OCI-LY3 (cell line): ENCODE data around the gene CAB39.

Source experiments
- H2AFZ ChIP-seq: fragments of 200-600, 300-600 bp; shearing (Covaris generic); 2 replicates; pipeline ENCODE4 v1.6.0; 2014; ENCODE audit warnings: antibody characterized with exemption, low read depth, low read length
- H3K27ac ChIP-seq: fragments of 200-600, 300-600 bp; sonication (generic); 2 replicates; pipeline ENCODE4 v1.5.1; 2014; ENCODE audit warnings: mild to moderate bottlenecking, low read length, moderate library complexity, mixed read lengths
- H3K27me3 ChIP-seq: fragments of 200-600, 300-600 bp; sonication (generic); 2 replicates; pipeline ENCODE4 v1.6.1; 2014; ENCODE audit warnings: low read depth, low read length, mixed read lengths
- H3K36me3 ChIP-seq: fragments of 200-600, 300-600 bp; sonication (generic); replicated peaks from 2 replicates; pipeline ENCODE3; 2014; ENCODE audit warnings: low read depth, low read length, mixed read lengths
- H3K4me1 ChIP-seq: fragments of 300-600, 200-600 bp; sonication (generic); 2 replicates; pipeline ENCODE4 v1.6.1; 2014; ENCODE audit warnings: low read length, mixed read lengths
- H3K4me2 ChIP-seq: fragments of 200-600, 300-600 bp; sonication (generic); 2 replicates; pipeline ENCODE4 v1.6.1; 2014; ENCODE audit warnings: low read length, mixed read lengths
- H3K4me3 ChIP-seq: fragments of 300-600, 200-600 bp; sonication (generic); 2 replicates; pipeline ENCODE4 v1.5.1; 2014; ENCODE audit warnings: antibody characterized with exemption, mild to moderate bottlenecking, low read length, moderate library complexity
- H3K79me2 ChIP-seq: fragments of 300-600, 200-600 bp; shearing (Covaris generic); 2 replicates; pipeline ENCODE4 v1.6.1; 2014; ENCODE audit warnings: mild to moderate bottlenecking, low read length, mixed read lengths
- H3K9ac ChIP-seq: fragments of 300-600, 200-600 bp; shearing (Covaris generic); 2 replicates; pipeline ENCODE4 v1.6.0; 2014; ENCODE audit warnings: mild to moderate bottlenecking, low read length, moderate library complexity
- H3K9me3 ChIP-seq: fragments of 200-600, 300-600 bp; shearing (Covaris generic); 2 replicates; pipeline ENCODE4 v1.6.1; 2014; ENCODE audit warnings: low read length, mixed read lengths; ENCODE audit not compliant: insufficient read depth
- H4K20me1 ChIP-seq: fragments of 200-600, 300-600 bp; sonication (generic); 2 replicates; pipeline ENCODE4 v1.6.1; 2016; ENCODE audit warnings: low read length, mixed read lengths; ENCODE audit not compliant: insufficient read depth
- CTCF ChIP-seq: fragments of 200-600, 300-600 bp; sonication (generic); IDR thresholded peaks from 2 replicates; pipeline ENCODE4 v1.5.1; 2014; ENCODE audit warnings: antibody characterized with exemption, low read length, low read depth
- EZH2phosphoT487 ChIP-seq: fragments of 200-600 bp; shearing (Covaris generic); IDR thresholded peaks from 2 replicates; pipeline ENCODE4 v1.6.1; 2018; ENCODE audit warnings: antibody characterized with exemption, mixed run types, low read depth

CAB39 gene

GRCh38 chr2:230712443-230713330 is at the start of gene CAB39:
Gene CAB39, plus strand, starts transcription at chr2:230712842. Its CDS starts 47,160 bp downstream, at chr2:230760002.
- peaks cover 56% of the 10 kb centered on the region for H3K79me2 ChIP-seq
- H3K27ac ChIP-seq, result peak within 1 kb of the TSS; percentile 81
- H3K9ac ChIP-seq, result peak within 1 kb of the TSS; percentile 94
- peak within 1 kb of the TSS; percentile 95 for H3K4me3 ChIP-seq
- H2AFZ ChIP-seq, result peak within 1 kb of the TSS; percentile 85; the same call in 1 of the 2 replicates
- TF ChIP-seq EZH2phosphoT487, result no peak
- peak; percentile 55 for TF ChIP-seq CTCF
- no peaks in the 10 kb centered on the region for H3K27me3 ChIP-seq
- peaks cover 34% of the 10 kb centered on the region for H3K4me1 ChIP-seq
- peaks cover 37% of the 10 kb centered on the region for H4K20me1 ChIP-seq
- peak within 1 kb of the TSS; percentile 96 for H3K4me2 ChIP-seq
- H3K9me3 ChIP-seq, result no peaks in the 10 kb centered on the region
- H3K36me3 ChIP-seq, result peaks cover 13% of the 10 kb centered on the region

- Histone ChIP-seq H3K36me3 (no peaks in the 10 kb centered on the region), H3K79me2 (peaks cover 3% of the 10 kb centered on the region; the same call in 1 of the 2 replicates), H3K4me2 (peak overlapping the region; percentile 66), H3K9me3 (no peaks in the 10 kb centered on the region), H3K4me3 (peak overlapping the region; percentile 47), H3K27ac (peak overlapping the region; percentile 100), H3K4me1 (peaks cover 99% of the 10 kb centered on the region), H2AFZ (no peak overlapping the region), H4K20me1 (no peaks in the 10 kb centered on the region), H3K27me3 (no peaks in the 10 kb centered on the region), H3K9ac (peak overlapping the region; percentile 94)
- TF ChIP-seq EZH2phosphoT487 (no peak), CTCF (no peak)
Measured at GRCh38 chr2:230664128-230664527, 48.5 kb upstream of the CAB39 start.

- peak overlapping the region; percentile 94 for H3K9ac ChIP-seq
- peak overlapping the region; percentile 47 for H3K4me3 ChIP-seq
- no peaks in the 10 kb centered on the region for H3K36me3 ChIP-seq
- H3K27ac ChIP-seq, result peak overlapping the region; percentile 100
- no peaks in the 10 kb centered on the region for H3K27me3 ChIP-seq
- H3K9me3 ChIP-seq, result no peaks in the 10 kb centered on the region
- TF ChIP-seq EZH2phosphoT487 (no peak), CTCF (no peak)
- no peak overlapping the region for H2AFZ ChIP-seq
- peaks cover 99% of the 10 kb centered on the region for H3K4me1 ChIP-seq
- H3K4me2 ChIP-seq, result peak overlapping the region; percentile 66
- no peaks in the 10 kb centered on the region for H4K20me1 ChIP-seq
- H3K79me2 ChIP-seq, result peaks cover 3% of the 10 kb centered on the region; the same call in 1 of the 2 replicates
Measured at GRCh38 chr2:230664844-230665243, 47.8 kb upstream of the CAB39 start.

- Histone ChIP-seq H4K20me1 (no peaks in the 10 kb centered on the region), H3K4me3 (peak overlapping the region; percentile 47), H3K27ac (peak overlapping the region; percentile 100), H3K36me3 (no peaks in the 10 kb centered on the region), H3K4me2 (peak overlapping the region; percentile 66), H3K9ac (peak overlapping the region; percentile 94), H3K79me2 (peaks cover 2% of the 10 kb centered on the region; the same call in 1 of the 2 replicates), H3K4me1 (peaks cover 99% of the 10 kb centered on the region), H2AFZ (no peak overlapping the region), H3K27me3 (no peaks in the 10 kb centered on the region), H3K9me3 (no peaks in the 10 kb centered on the region)
- TF ChIP-seq EZH2phosphoT487 (no peak), CTCF (no peak)
Measured at GRCh38 chr2:230665263-230665691, 47.4 kb upstream of the CAB39 start.
